Amygdala (tissue), 56 donors: ENCODE data around the gene OPRD1.
"Not testable (repeated sequence)": the region's sequence is repeated elsewhere in the genome, so short reads cannot be mapped to it uniquely, and the experiment has no call there.

ENCODE experiments used
- DNase-seq, 56 donors: peaks; one replicate each; lab custom pipeline; 2025; lab: John Stamatoyannopoulos, UW

The OPRD1 gene

DNA sequence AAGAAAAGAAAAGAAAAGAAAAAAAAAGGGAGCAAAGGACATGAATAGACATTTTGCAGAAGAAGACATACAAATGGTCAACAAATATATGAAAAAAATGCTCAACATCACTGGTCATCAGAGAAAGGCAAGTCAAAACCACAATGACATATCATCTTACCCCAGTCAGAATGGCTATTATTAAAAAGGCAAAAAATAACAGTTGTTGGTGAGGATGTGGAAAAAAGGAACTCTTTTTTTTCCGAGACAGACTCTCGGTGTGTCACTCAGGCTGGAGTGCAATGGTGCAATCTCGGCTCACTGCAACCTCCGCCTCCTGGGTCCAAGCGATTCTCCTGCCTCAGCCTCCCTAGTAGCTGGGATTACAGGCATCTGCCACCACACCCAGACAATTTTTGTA is 63.2 kb downstream of the OPRD1 start:
- DNase-seq, result not testable (repeated sequence)

DNA sequence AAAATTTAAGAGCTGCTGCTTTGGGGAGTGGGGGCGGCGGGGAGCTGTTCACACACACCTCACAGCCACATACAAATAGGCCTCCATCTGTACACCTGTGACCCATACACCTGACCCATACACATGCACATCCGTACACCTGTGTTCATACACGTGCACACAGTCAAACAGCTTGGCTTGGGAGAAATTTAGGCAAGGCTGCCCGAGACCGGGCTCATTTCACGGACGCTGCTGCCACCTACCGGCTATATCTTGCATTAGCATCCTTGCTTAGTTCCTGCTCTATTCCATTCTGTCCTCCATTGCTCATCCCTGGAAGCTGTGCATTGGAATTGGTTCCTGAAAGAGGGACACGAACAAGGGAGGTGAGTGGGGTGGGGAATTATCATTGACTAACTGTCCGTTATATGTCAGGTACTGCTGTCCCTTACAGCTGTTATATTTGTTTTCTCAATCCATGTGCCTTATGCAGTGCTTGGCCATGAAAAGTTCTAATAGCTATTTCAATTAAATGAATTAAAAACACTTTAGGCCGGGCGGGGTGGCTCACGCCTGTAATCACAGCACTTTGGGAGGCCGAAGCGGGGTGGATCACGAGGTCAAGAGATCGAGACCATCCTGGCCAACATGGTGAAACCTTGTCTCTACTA is 65.3 kb downstream of the OPRD1 start:
- peak in 51 of 56 donors; percentile 9 to 81 (median 48) for DNase-seq

DNA sequence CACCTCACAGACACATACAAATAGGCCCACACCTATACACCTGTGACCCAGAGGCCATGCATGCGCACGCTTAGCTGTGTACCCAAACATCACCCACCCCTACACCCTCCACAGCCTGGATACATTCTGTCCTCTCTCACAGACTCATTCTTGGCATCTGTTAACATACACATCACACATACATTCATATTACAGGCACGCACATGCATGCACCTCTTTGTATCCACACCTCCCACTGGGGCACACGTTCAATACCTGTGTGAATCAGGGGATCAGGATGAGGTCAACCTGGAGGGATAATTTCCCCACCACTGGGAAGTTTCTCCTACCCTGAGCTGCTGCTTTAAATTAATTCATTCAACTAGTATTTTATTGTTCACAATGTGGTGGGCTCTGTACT is 66.8 kb downstream of the OPRD1 start:
- DNase-seq, result no peak

DNA sequence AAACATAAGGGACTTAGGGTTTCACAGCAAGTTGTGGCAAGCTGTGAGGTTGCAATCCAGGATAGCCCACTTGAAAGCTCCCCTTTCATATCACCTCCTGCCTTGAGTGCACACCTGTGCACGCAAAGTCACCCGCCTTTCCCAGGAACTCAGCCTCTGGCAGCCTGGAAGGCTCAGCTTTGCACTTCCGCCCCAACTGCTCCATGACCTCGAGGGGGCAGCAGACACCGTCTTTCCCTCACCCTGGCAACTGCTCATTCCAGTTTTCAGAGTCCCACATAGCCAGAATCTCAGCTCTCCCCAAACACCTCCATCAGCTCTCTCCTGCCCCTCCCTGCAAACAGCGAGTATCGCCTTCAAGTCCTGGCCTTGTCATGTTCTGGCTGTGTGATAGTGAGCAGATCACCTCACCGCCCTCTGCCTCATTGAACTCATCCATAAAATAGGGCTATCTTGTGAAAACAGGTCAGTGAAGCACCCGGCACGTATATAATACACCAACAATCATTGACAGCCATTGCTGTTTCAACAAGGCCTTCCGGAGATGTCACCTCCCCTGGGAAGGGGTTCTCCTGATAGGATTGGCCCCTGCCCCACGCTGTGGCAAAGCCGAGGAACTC is 70.1 kb downstream of the OPRD1 start:
- DNase-seq, result peak in 52 of 56 donors; percentile 12 to 85 (median 60)

DNA sequence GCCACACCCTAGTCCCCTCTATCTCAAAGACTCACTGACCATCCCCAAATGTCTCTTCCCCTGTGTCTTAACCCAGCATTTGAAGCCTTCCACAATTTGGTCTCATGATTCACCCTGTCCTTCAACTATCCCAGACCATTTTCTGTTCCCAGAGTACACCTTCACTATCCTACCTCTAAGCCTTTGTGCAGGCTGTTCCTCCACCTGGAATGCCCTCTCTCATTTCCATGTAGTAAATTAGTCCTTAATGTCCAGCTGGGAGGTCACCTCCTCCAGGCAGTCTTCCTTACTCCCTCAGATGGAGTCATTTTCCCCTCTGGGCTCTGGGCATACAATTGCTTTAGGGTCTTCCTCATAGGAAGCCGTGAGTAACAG is 71.3 kb downstream of the OPRD1 start:
- DNase-seq, result no peak

DNA sequence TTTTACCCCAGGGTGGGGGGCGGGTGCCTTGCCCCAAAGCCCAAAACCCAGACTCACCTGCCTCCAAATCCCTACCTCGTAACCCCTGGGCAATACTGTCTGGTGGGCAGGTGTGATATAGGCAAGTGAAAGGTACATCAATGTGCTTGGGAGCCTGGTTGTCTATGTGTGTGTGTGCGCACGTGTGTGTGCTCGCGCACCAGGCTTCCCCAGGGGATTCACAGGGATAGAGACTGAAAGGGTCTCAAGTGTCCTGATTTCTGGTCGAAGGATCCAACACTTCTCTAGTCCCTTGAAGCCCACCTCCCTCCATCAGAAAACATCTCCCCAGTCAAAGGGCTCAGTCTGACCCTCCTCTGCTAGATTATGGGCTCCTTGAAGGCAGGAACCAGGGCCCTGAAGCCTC is 73.5 kb downstream of the OPRD1 start:
- DNase-seq, result no peak

DNA sequence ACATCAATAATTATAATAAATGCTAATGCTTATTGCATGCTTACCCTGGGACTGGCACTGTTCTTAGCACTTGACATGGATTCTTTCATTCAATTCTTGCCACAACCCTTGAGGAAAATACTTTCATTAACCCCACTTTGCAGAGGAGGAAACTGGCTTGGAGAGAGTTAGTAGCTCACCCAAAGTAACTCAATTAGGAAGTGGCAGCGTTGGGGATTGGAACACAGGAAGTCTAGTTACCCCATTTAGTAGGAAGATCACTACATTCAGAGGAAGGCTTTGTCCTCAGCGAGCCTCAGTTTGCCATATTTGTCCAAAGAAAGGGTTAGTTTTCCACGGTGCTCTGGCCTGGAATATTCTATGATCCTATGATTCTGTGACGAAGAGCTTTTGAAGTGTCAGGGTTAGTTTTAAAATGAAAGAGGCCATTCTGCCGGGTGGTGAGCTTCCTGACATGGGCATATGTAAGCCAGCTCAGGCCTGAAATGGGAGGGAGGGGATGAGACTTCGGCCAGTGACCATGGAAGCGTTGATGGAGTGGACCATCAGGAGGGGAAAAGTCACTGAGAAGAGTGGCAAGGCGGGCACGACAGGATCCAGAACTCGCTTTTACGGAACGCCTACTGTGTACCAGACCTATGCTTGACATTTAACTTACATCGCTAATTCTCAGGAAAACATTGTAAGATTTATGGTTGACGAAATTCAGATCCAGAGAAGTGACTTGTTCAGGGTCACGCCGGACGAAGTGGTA is 74.2 kb downstream of the OPRD1 start:
- DNase-seq, result no peak

DNA sequence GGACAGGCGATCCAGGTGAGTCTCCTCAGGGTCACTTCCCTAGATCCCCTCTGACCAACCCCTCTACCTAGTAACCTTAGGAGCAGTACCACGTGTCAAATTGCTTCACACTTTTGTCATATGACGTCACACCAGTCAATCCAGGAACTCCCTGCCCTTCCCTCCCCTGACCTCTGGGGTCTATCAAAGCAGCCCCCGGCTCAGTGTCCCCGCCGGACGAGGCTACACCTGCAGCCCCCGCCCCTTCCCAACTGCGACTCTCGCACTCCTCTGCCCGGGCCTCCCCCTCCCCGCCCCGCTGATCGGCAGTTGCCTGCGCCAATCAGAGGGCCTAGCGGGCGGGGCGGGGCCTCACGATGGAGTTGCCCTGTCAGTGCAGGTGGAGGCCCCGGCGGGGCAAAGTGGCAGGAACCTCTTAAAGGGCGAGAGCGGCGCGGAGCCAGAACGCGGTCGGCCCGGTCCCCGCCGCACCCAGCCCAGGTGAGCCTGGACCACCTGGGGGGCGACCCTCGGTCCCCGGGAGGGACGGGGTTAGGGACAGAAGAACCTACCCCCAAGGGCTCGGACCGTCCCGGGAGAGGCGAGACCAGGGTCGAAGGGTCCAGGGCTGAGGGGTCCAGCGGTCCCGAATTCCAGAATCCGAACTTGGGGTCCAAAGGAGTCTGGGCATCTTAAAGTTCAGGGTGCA is 74.9 kb downstream of the OPRD1 start:
- DNase-seq, result peak in 46 of 56 donors; percentile 7 to 70 (median 29)

DNA sequence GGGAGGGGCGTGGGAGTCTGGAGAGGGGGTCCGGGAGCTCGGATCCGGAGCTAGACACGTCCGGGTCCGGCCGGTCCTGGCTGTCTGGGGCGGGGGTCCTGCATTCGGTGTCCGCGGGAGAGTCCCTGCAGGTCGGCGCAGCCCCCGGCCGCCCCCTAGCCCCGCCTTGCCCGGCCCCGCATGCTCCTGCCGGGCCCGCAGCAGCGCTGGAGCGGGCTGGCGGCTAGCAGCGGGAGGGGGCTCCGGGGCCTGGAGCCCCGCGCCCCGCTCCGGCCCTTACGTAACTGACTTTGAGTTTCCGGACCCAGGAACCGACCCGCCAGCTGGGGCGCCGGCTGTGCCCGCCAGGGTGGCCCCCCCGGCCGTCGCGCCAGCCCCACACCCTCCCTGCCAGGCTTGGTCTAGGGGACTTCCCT is 75.5 kb downstream of the OPRD1 start:
- peak in 9 of 56 donors; percentile 4 to 38 (median 19) for DNase-seq

DNA sequence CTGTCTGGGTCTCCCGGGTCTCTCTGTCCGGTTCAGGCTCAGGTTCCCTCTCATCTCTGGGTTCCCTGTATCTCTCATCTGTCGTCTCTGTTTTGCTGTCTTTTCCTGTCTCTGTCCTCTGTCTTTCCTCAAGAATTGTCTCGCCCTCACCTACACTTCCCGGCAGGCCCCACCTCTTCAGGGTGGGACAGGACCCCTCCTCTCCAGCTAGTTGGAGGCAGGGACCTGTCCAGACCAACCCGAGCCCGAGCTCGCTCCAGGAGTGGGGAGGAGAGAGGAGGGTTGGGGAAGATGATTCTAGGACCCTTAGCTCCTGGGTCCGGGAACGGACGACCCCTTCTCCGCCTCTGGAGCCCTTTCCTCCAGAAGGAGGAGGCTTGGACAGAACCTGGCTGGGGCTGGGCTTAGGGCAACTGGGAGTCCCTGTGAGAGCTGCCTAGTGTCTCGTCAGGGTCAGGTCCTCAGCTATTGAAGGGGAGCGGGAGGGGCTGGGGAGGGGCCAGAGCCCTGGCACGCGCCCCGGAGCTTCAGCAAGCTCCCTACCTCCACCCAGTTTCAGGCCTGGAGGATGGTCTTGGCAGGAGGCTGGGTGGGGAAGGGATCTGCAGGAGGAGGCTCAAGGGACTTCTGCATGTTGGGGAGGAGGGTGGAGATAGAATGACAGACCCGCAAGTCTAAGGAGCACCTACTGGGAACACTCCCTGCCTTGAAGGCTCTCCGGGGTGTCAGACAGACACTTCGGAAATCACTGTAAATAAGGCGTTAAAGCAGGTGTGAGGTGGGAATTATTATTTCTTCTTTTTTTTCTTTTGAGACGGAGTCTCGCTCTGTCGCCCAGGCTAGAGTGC is 76.1 kb downstream of the OPRD1 start:
- peak in 2 of 56 donors; percentile 7 to 22 for DNase-seq

DNA sequence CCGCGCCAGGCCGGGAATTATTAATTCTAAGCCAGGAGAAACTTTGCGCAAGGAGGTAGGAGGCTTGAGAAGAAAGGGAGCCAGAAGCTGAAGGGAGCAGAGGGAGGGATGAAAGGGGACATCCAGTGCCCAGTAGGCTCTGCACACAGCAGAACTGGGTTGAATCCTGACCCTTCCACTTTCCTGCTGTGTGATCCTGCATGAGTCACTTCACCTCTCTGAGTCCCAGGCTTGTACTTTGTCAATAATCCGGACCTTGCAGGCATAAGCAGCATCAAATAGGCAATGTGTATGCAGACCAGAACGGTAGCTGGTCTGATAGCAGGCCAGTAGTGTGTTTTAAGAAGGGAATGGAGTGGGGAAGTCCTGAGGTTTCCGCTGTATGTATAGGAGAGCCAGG is 76.9 kb downstream of the OPRD1 start:
- no peak for DNase-seq

DNA sequence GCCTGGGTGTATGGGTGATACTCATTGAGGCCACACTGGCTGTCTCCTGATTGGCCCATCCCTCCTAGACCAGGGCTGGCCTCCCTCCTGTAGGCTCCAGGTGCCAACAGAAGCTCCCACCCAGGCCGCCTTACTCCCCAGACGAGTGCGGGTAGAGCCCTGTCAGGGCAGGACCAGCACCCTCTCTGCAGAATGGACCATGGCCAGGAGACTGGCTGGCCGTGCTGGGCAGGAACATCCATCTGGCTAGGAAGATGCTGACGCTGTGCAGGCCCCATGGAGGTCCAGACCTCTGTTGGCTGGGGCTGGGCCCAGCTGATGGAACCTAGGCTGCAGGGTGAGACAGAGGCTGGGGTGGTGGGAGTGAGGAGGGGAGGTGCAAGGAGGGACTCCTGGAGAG is 77.4 kb downstream of the OPRD1 start:
- no peak for DNase-seq

DNA sequence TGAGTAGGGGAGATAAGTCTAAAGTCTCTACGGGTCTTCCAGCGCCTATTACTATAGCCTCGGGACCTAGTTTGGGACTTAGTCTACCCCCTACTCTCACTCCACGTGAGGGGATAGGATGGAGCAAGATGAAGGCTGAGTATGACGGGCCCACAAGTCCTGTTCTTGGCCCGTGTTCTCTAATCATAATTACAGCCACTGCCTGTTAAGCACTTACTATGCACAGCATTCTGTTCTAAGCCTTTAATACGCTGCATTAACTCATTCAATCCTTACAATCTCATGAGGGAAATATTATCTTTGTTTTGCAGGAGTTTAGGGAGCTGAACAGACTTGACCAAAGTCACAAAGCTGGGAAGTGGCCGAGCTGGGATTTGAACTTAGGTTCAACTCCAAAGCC is 78.5 kb downstream of the OPRD1 start:
- no peak for DNase-seq

DNA sequence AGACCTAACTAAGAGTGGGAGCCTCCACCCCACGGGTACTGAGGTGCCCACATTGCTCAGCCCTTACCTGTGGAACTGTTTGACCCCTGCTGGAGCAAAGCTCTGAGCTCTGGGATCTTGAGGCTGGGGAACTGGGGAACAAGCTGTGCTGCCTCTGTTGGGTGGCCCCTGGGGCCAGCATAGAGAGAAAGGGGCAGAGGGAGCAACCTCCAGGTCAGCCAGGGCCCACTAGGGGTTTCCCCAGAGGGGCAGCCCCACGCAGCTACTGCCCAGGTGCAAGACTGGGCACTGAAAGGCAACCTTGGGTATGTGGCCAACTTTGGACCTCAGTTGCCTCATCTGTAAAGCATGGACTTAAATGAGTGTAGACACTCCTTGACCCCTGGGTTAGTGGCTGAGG is 78.9 kb downstream of the OPRD1 start:
- DNase-seq, result no peak

DNA sequence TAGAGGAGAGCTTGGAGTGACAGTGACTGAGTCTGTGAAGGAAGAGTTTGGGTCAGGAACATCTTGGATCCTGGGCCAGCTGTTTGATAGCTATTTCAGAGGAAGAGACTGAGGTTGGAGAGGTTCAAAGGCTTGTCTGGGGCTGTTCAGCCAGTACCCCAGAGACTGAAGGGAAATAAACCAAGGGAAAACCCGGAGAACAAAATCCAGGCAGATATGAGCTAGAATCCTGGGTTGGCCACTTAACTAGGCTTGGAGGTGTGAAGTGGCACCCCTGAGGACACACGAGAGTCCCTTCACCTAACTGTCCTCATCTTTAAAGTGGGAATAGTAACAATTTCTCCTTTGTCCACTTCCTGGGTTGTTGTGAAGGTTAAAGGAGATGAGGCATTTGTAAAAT is 79.3 kb downstream of the OPRD1 start:
- DNase-seq, result no peak

DNA sequence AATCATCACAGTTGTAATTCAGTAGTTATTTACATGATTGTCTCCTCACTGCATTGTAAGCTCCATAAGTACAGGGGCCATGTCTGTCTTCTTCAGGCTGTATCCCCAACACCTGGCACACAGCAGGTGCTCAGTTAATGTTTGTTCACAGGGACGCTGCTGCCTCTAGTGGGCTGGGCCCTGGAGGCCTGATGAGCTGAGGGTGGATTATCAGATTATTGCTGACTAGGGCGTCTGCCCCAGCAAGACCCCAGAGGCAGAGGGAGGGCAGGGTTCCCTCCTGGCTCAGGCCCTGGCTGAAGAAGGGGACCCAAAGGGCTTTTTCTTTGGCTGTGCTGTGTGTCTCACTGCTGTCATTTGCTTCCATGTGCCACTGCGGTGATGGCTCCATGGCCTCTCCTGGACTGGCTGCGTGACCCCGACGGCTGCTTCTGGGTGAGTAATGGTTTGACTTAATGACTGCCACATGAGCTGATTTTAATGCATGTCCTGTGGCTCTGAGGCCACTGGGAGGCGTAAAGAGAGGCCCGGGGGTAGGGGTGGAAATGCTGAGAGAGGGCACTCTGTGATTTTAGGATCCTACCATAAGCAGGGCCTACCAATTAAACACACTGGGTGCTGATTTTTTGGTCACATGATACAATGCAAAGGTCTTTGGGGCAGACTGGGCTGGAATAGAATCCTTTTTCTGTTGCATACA is 81.6 kb downstream of the OPRD1 start:
- DNase-seq, result no peak

DNA sequence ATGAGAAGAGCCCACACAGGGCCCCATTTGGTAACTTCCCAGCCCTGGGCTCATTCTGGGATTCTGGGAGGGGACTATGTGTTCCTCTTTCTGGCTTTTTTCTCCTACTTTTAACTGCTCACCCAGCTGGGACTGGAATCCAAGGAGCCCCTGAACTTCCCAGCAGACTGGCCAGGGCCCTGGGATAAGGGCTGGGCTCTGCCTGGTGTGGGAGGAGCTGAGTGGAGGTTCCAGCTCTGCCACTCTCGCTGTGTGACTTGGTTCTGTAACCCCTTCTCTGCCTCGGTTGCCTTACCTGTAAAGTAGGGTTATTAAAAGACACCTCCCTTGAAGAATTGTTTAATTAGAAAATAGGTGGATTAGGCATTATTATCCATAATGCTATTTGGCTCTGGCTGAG is 82.8 kb downstream of the OPRD1 start:
- DNase-seq, result no peak

DNA sequence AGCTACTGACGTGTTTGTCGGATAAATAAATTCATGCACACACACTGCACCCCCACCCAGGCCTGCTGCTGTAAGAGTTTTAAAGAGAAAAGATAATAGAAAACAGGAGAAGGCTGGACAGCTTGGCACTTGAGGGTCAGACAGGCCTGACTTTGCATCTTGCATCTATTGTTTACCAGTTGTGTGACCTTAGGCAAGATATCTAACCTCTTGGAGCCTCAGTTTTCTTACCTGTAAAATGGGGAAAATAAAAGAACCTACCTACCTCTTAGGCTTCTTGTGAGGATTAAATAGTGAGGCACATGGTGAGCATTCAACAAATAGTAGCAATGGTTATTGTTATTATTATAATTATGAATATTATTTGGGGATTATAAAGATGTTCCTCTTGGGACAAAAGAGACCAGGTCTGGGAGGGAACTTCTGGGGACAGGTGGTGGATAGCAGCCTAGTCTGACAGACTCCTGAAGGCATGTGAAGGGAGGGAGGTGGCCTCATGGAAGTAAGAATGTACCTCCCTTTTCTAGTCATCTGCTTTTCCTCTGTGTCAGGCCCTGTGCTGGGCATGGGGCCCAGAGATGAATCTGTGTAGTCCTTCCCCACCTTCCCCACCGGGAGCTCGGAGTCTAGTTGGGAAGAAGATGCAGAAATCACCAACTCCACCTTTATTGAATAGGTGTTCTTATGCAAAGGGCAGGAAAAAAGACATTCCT is 84.1 kb downstream of the OPRD1 start:
- DNase-seq, result no peak

DNA sequence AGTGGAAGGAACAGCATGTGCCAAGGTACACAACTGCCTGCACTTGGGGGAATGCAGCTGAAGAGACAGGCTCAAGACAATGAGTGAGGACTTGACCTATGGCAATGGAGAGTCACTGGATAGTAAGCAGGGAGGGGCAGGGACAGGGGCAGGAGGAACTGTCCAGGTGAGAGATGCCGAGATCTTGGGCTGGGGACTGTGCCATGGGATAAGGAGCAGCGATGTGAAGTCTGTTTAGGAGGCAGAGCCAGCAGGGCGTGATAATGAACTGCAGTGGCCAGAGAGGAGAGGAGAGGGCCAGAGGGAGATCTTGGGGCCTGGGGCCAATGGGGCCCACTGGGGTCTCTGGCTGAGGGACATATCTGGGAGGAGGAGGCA is 84.6 kb downstream of the OPRD1 start:
- no peak for DNase-seq
